H9 (cell line): ENCODE results near the gene ERCC4. TPM values are rescaled to one million over a fixed set of nuclear protein-coding genes. Genes with fewer than 3 reads are reported as not detected.

Experiments
- DNase-seq: peaks from one replicate; pipeline ENCODE4 v3.0.0-alpha.2; 2017
- H2AFZ ChIP-seq: one replicate; pipeline ENCODE4 v1.6.1; 2013; ENCODE audit warnings: mild to moderate bottlenecking, low read length, control low read depth, moderate library complexity
- H2AK5ac ChIP-seq: 2 replicates; pipeline ENCODE4 v1.6.1; 2013; ENCODE audit warnings: low read length, control low read depth, mixed read lengths; ENCODE audit not compliant: insufficient read length
- H2BK120ac ChIP-seq: one replicate; pipeline ENCODE4 v1.6.1; 2013; ENCODE audit warnings: low read depth, mild to moderate bottlenecking, low read length, control low read depth, inconsistent platforms; ENCODE audit not compliant: poor library complexity, severe bottlenecking
- H2BK12ac ChIP-seq: 2 replicates; pipeline ENCODE4 v1.6.1; 2013; ENCODE audit warnings: low read length, control low read depth, mixed read lengths, low read depth; ENCODE audit not compliant: insufficient read length
- H2BK15ac ChIP-seq: 2 replicates; pipeline ENCODE4 v1.6.1; 2013; ENCODE audit warnings: low read depth, low read length, control low read depth
- H2BK20ac ChIP-seq: one replicate; pipeline ENCODE4 v1.6.1; 2013; ENCODE audit warnings: low read depth, mild to moderate bottlenecking, low read length, control low read depth, inconsistent platforms; ENCODE audit not compliant: poor library complexity, severe bottlenecking
- H2BK5ac ChIP-seq: 2 replicates; pipeline ENCODE4 v1.6.1; 2013; ENCODE audit warnings: low read length, control low read depth, mixed read lengths; ENCODE audit not compliant: insufficient read length
- H3K14ac ChIP-seq: 2 replicates; pipeline ENCODE4 v1.6.1; 2013; ENCODE audit warnings: low read length, control low read depth; ENCODE audit not compliant: insufficient read depth
- H3K18ac ChIP-seq: 2 replicates; pipeline ENCODE4 v1.6.1; 2013; ENCODE audit warnings: low read depth, mild to moderate bottlenecking, mixed read lengths, low read length, control low read depth; ENCODE audit not compliant: insufficient read length
- H3K23ac ChIP-seq: 2 replicates; pipeline ENCODE4 v1.6.1; 2013; ENCODE audit warnings: low read length, control low read depth, mixed read lengths, low read depth; ENCODE audit not compliant: insufficient read length
- H3K23me2 ChIP-seq: 2 replicates; pipeline ENCODE4 v1.6.1; 2013; ENCODE audit warnings: low read depth, mild to moderate bottlenecking, mixed read lengths, low read length, control low read depth; ENCODE audit not compliant: insufficient read length, poor library complexity, severe bottlenecking
- H3K27ac ChIP-seq: 2 replicates; pipeline ENCODE4 v1.5.1; 2013; ENCODE audit warnings: low read length, control low read depth, mixed read lengths, low read depth; ENCODE audit not compliant: insufficient read length
- H3K27me3 ChIP-seq: 2 replicates; pipeline ENCODE4 v1.6.1; 2013; ENCODE audit warnings: low read length, control low read depth, inconsistent platforms; ENCODE audit not compliant: insufficient read depth
- H3K4ac ChIP-seq: 2 replicates; pipeline ENCODE4 v1.6.1; 2013; ENCODE audit warnings: low read depth, mild to moderate bottlenecking, control low read depth, inconsistent platforms, low read length, moderate library complexity
- H3K4me1 ChIP-seq: 2 replicates; pipeline ENCODE4 v1.6.1; 2013; ENCODE audit warnings: low read length, control low read depth, inconsistent platforms; ENCODE audit not compliant: insufficient read depth
- H3K4me2 ChIP-seq: 2 replicates; pipeline ENCODE4 v1.6.1; 2013; ENCODE audit warnings: low read length, control low read depth, mixed read lengths; ENCODE audit not compliant: insufficient read length, insufficient read depth
- H3K56ac ChIP-seq: 2 replicates; pipeline ENCODE4 v1.6.1; 2013; ENCODE audit warnings: low read depth, mild to moderate bottlenecking, mixed read lengths, low read length, control low read depth; ENCODE audit not compliant: insufficient read length
- H3K79me1 ChIP-seq: 2 replicates; pipeline ENCODE4 v1.6.1; 2013; ENCODE audit warnings: low read depth, mild to moderate bottlenecking, moderate library complexity, low read length, control low read depth, inconsistent platforms; ENCODE audit not compliant: insufficient read depth, poor library complexity, severe bottlenecking
- H3K79me2 ChIP-seq: 2 replicates; pipeline ENCODE4 v1.6.1; 2013; ENCODE audit warnings: low read length, control low read depth, inconsistent platforms; ENCODE audit not compliant: insufficient read depth
- H3K9ac ChIP-seq: 2 replicates; pipeline ENCODE4 v1.6.1; 2013; ENCODE audit warnings: low read length, control low read depth, mixed read lengths; ENCODE audit not compliant: insufficient read length; ENCODE audit errors: extremely low read depth
- H3K9me3 ChIP-seq: one replicate; pipeline ENCODE4 v1.6.1; 2013; ENCODE audit warnings: low read depth, low read length, inconsistent platforms; ENCODE audit not compliant: control insufficient read depth
- H3T11ph ChIP-seq: one replicate; pipeline ENCODE4 v1.6.1; 2013; ENCODE audit warnings: mild to moderate bottlenecking, low read length, control low read depth, inconsistent platforms
- H4K20me1 ChIP-seq: one replicate; pipeline ENCODE4 v1.6.1; 2013; ENCODE audit not compliant: control insufficient read depth, insufficient read length, insufficient read depth
- H4K5ac ChIP-seq: 2 replicates; pipeline ENCODE4 v1.6.1; 2013; ENCODE audit warnings: low read depth, mild to moderate bottlenecking, mixed read lengths, low read length, control low read depth; ENCODE audit not compliant: insufficient read length
- H4K8ac ChIP-seq: replicated peaks from 2 replicates; pipeline ENCODE4 v1.6.1; 2013; ENCODE audit warnings: low read length, control low read depth, mixed read lengths, low read depth; ENCODE audit not compliant: insufficient read length
- H4K91ac ChIP-seq: 2 replicates; pipeline ENCODE4 v1.6.1; 2013; ENCODE audit warnings: low read depth, mild to moderate bottlenecking, moderate library complexity, mixed read lengths, low read length, control low read depth; ENCODE audit not compliant: insufficient read length
- H3K27ac Mint-ChIP-seq, 3 experiments: 2 replicates in 2 of 3; 3 replicates in 1 of 3; pipeline ENCODE4 v1.8.0; 2020 to 2021; ENCODE audit warnings: mixed read lengths in 3 of 3, mild to moderate bottlenecking in 1 of 3, moderate library complexity in 1 of 3
- H3K27me3 Mint-ChIP-seq: 2 replicates; pipeline ENCODE4 v1.8.0; 2021; ENCODE audit warnings: low read depth, mild to moderate bottlenecking, moderate library complexity, mixed read lengths
- H3K36me3 Mint-ChIP-seq, 3 experiments: 2 replicates in 2 of 3; 3 replicates in 1 of 3; pipeline ENCODE4 v1.8.0; 2020 to 2021; ENCODE audit warnings: low read depth in 3 of 3, mixed read lengths in 3 of 3; ENCODE audit not compliant: insufficient read depth in 1 of 3
- H3K4me1 Mint-ChIP-seq, 2 experiments: 2 replicates each; pipeline ENCODE4 v1.8.0; 2020; ENCODE audit warnings: mixed read lengths in 2 of 2
- H3K4me3 Mint-ChIP-seq, 2 experiments: 2 replicates in 1 of 2; 3 replicates in 1 of 2; pipeline ENCODE4 v1.8.0; 2020 to 2021; ENCODE audit warnings: mild to moderate bottlenecking in 2 of 2, mixed read lengths in 2 of 2, moderate library complexity in 1 of 2
- H3K9me3 Mint-ChIP-seq, 2 experiments: 2 replicates in 1 of 2; 3 replicates in 1 of 2; pipeline ENCODE4 v1.8.0; 2020; ENCODE audit warnings: mild to moderate bottlenecking in 2 of 2, mixed read lengths in 2 of 2, moderate library complexity in 1 of 2
- CTCF ChIP-seq: fragments of 200-600 bp; sonication (generic); conservative IDR thresholded peaks from 3 replicates; pipeline ENCODE4 v1.8.0; 2021; ENCODE audit warnings: antibody characterized with exemption, mild to moderate bottlenecking
- WGBS: extraction: QIAGEN DNeasy Blood & Tissue Kit; methylation state at CpG from one replicate; pipeline ENCODE4 v1.1.7; 2013; ENCODE audit warnings: missing lambda C conversion rate, low lambda C conversion rate, mixed read lengths; ENCODE audit not compliant: insufficient read length; ENCODE audit errors: extremely low coverage; 5-methylcytosine and 5-hydroxymethylcytosine counted together
- total RNA-seq: library from RNA; stranded (reverse); gene quantifications from 2 replicates; pipeline ENCODE4 v1.2.1, GENCODE V29; 2021

ERCC4 gene
- total RNA-seq, 1 experiment from 2014 or later: 15.6 TPM

DNA sequence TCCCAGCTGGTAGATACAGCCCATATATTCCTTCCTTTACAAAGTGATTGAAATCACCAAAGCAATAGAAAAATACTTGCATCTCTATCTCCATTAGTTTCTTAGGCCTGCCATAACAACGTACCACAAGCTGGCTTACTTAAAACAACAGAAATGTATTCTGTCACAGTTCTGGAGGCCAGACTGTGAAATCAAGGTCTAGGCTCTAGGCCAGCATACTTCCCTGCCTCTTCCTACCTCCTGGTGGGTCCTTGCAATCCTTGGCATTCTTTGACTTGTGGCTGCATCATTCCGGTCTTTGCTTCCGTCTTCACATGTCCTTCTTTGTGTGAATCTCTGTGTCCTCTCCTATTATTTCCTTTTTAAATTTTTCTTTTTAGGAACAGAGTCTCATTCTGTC lies 62.5 kb downstream of the ERCC4 start:
- H2AK5ac ChIP-seq: no peak overlapping the region
- no CpG with 5 or more reads among the region's 3 CpGs for WGBS

More for the DNA sequence above, 62.5 kb downstream of the ERCC4 start:
- no peak overlapping the region for H3K18ac ChIP-seq
- no peak for DNase-seq
- H3K9me3 Mint-ChIP-seq: no peaks in the 10 kb centered on the region
- no peaks in the 10 kb centered on the region for H3K79me1 ChIP-seq
- no peaks in the 10 kb centered on the region for H3K36me3 Mint-ChIP-seq
- no peaks in the 10 kb centered on the region for H3K9me3 ChIP-seq
- H3K27me3 ChIP-seq: no peaks in the 10 kb centered on the region
- H2BK15ac ChIP-seq: 0 out of 2 replicates have a peak overlapping the region, but pooled peaks have one; percentile 94
- H3K23me2 ChIP-seq: no peaks in the 10 kb centered on the region
- H3K4me1 ChIP-seq: no peaks in the 10 kb centered on the region
- no peaks in the 10 kb centered on the region for H3K79me2 ChIP-seq
- no peak overlapping the region for H4K91ac ChIP-seq
- H2BK5ac ChIP-seq: no peak overlapping the region
- no peak overlapping the region for H3K27ac Mint-ChIP-seq
- H2BK120ac ChIP-seq: no peak overlapping the region
- H3T11ph ChIP-seq: no peak overlapping the region
- H3K4me3 Mint-ChIP-seq: no peak overlapping the region
- H3K27me3 Mint-ChIP-seq: peaks cover 4% of the 10 kb centered on the region
- no peak overlapping the region for H2AFZ ChIP-seq
- H2BK12ac ChIP-seq: no peak overlapping the region
- H3K4ac ChIP-seq: no peak overlapping the region
- no peak for TF ChIP-seq CTCF
- no peaks in the 10 kb centered on the region for H3K4me1 Mint-ChIP-seq
- H4K20me1 ChIP-seq: no peaks in the 10 kb centered on the region
- no peak overlapping the region for H3K27ac ChIP-seq
- no peak overlapping the region for H3K14ac ChIP-seq
- no peak overlapping the region for H4K5ac ChIP-seq
- no peak overlapping the region for H3K23ac ChIP-seq
- no peak overlapping the region for H3K4me2 ChIP-seq
- H4K8ac ChIP-seq: no peak overlapping the region
- H3K9ac ChIP-seq: no peak overlapping the region
- H2BK20ac ChIP-seq: no peak overlapping the region
- H3K56ac ChIP-seq: no peak overlapping the region
